HG03135 (cell line): ENCODE results near the gene AMIGO2.

Experiments used
- ATAC-seq: cut with Tn5 transposase; IDR thresholded peaks from one replicate; pipeline ENCODE4 v1.9.1; 2021; ENCODE audit warnings: mild to moderate bottlenecking, moderate library complexity; ENCODE audit not compliant: unreplicated experiment

AMIGO2 gene

GRCh38 chr12:47098099-47098498, 18.3 kb upstream of the AMIGO2 start:
- ATAC-seq, result no peak

GRCh38 chr12:47097276-47097896, 17.6 kb upstream of the AMIGO2 start:
- ATAC-seq, result no peak

GRCh38 chr12:47095446-47096236, 15.9 kb upstream of the AMIGO2 start:
- no peak for ATAC-seq

- no peak for ATAC-seq
These were observed 15.0 kb upstream of the AMIGO2 start for GRCh38 chr12:47094804-47095203.

GRCh38 chr12:47091009-47091408, 11.2 kb upstream of the AMIGO2 start:
- ATAC-seq, result no peak

GRCh38 chr12:47088021-47088944, 8.5 kb upstream of the AMIGO2 start:
- no peak for ATAC-seq

GRCh38 chr12:47087088-47087688, 7.4 kb upstream of the AMIGO2 start:
- no peak for ATAC-seq

GRCh38 chr12:47085815-47086252, 6.1 kb upstream of the AMIGO2 start:
- ATAC-seq, result no peak

- no peak for ATAC-seq
These were observed 4.4 kb upstream of the AMIGO2 start for GRCh38 chr12:47084172-47084571.

GRCh38 chr12:47082796-47083621, 3.2 kb upstream of the AMIGO2 start:
- ATAC-seq, result no peak

- ATAC-seq, result no peak
These were observed 2.5 kb upstream of the AMIGO2 start for GRCh38 chr12:47082283-47082682.

GRCh38 chr12:47080725-47081502, 1.2 kb upstream of the AMIGO2 start:
- no peak for ATAC-seq

GRCh38 chr12:47079981-47080724, 394 bp upstream of the AMIGO2 start:
- ATAC-seq, result no peak

GRCh38 chr12:47078733-47079467, 859 bp downstream of the AMIGO2 start:
- no peak for ATAC-seq

- ATAC-seq, result no peak
These were observed 1.7 kb downstream of the AMIGO2 start for GRCh38 chr12:47078086-47078395.

- no peak for ATAC-seq
These were observed 2.3 kb downstream of the AMIGO2 start for GRCh38 chr12:47077206-47078085.
